ENCODE results near the gene LDB3. TPM values are rescaled to one million over a fixed set of nuclear protein-coding genes. Genes with fewer than 3 reads are reported as not detected.

LDB3 gene
- total and polyA plus RNA-seq, 7 experiments from 2014 or later: 0.13 to 0.32 TPM; not detected in 5

Other genes with a start within 250 kb of the LDB3 start
- 10 to 100 TPM; 40.3 to 59.2 (median 53.4) TPM for gene WAPL, start 146.7 kb upstream of the LDB3 start, total RNA-seq
- 10 to 100 TPM; 46.1 to 49.5 TPM for gene WAPL, start 146.7 kb upstream of the LDB3 start, polyA plus RNA-seq
- not detected for gene OPN4, start 14.0 kb upstream of the LDB3 start, total RNA-seq
- gene OPN4, start 14.0 kb upstream of the LDB3 start, polyA plus RNA-seq: not detected
- 10 to 100 TPM in 2 of 5 experiments, 1 to 10 TPM in 3; 4.3 to 11.3 (median 8.9) TPM for gene BMPR1A, start 88.1 kb downstream of the LDB3 start, total RNA-seq
- gene BMPR1A, start 88.1 kb downstream of the LDB3 start, polyA plus RNA-seq: 1 to 10 TPM; 2.1 to 3.0 TPM